Measurements from ENCODE around the gene CHAC1.

Gene CHAC1

GRCh38 chr15:40926659-40927494 lies 26.4 kb upstream of the CHAC1 start:
- Histone ChIP-seq H3K9ac (ENCODE audit: low read length) (no peak overlapping the region), H3K4me1 (ENCODE audit: insufficient read depth, low read length) (peaks cover 39% of the 10 kb centered on the region), H3K27ac (ENCODE audit: low read depth, low read length) (no peak overlapping the region), H3K27me3 (ENCODE audit: control insufficient read depth in 1 of 2, insufficient read depth in 2 of 2, low read length in 2 of 2) (peaks cover 53 to 67% of the 10 kb centered on the region in 2 donors), H3K9me3 (ENCODE audit: low read length) (no peaks in the 10 kb centered on the region), H3K36me3 (ENCODE audit: insufficient read depth, low read length) (no peaks in the 10 kb centered on the region), H3K4me3 (ENCODE audit: low read depth in 1 of 2, low read length in 2 of 2) (peak overlapping the region in 1 of 2 donors; percentile 27)

- Histone ChIP-seq H3K4me1 (ENCODE audit: insufficient read depth, low read length) (peaks cover 39% of the 10 kb centered on the region), H3K27ac (ENCODE audit: low read depth, low read length) (no peak overlapping the region), H3K9ac (ENCODE audit: low read length) (no peak overlapping the region), H3K9me3 (ENCODE audit: low read length) (no peaks in the 10 kb centered on the region), H3K36me3 (ENCODE audit: insufficient read depth, low read length) (no peaks in the 10 kb centered on the region), H3K4me3 (ENCODE audit: low read depth in 1 of 2, low read length in 2 of 2) (no peak overlapping the region), H3K27me3 (ENCODE audit: control insufficient read depth in 1 of 2, insufficient read depth in 2 of 2, low read length in 2 of 2) (peaks cover 59 to 73% of the 10 kb centered on the region in 2 donors)
These were observed 25.8 kb upstream of the CHAC1 start for GRCh38 chr15:40927495-40927872.

GRCh38 chr15:40927873-40928806 lies 25.1 kb upstream of the CHAC1 start:
- peak overlapping the region in 1 of 2 donors; percentile 49 for H3K4me3 ChIP-seq (ENCODE audit: low read depth in 1 of 2, low read length in 2 of 2)
- no peak overlapping the region for H3K27ac ChIP-seq (ENCODE audit: low read depth, low read length)
- no peak overlapping the region for H3K9ac ChIP-seq (ENCODE audit: low read length)
- H3K27me3 ChIP-seq (ENCODE audit: control insufficient read depth in 1 of 2, insufficient read depth in 2 of 2, low read length in 2 of 2), result peaks cover 62 to 79% of the 10 kb centered on the region in 2 donors
- no peaks in the 10 kb centered on the region for H3K36me3 ChIP-seq (ENCODE audit: insufficient read depth, low read length)
- H3K9me3 ChIP-seq (ENCODE audit: low read length), result no peaks in the 10 kb centered on the region
- peaks cover 39% of the 10 kb centered on the region for H3K4me1 ChIP-seq (ENCODE audit: insufficient read depth, low read length)

GRCh38 chr15:40928821-40929659 lies 24.2 kb upstream of the CHAC1 start, which contains the start of gene DLL4:
DLL4 (plus strand) TSS chr15:40929340; CDS start chr15:40929669, 329 bp downstream.
- H3K4me1 ChIP-seq (ENCODE audit: insufficient read depth, low read length), result peaks cover 39% of the 10 kb centered on the region
- peaks cover 67 to 79% of the 10 kb centered on the region in 2 donors for H3K27me3 ChIP-seq (ENCODE audit: control insufficient read depth in 1 of 2, insufficient read depth in 2 of 2, low read length in 2 of 2)

GRCh38 chr15:40929660-40930429 lies 23.4 kb upstream of the CHAC1 start:
- H3K4me1 ChIP-seq (ENCODE audit: insufficient read depth, low read length), result peaks cover 39% of the 10 kb centered on the region
- peak overlapping the region; percentile 49 to 56 for H3K4me3 ChIP-seq (ENCODE audit: low read depth in 1 of 2, low read length in 2 of 2)
- H3K9ac ChIP-seq (ENCODE audit: low read length), result no peak overlapping the region
- no peaks in the 10 kb centered on the region for H3K36me3 ChIP-seq (ENCODE audit: insufficient read depth, low read length)
- H3K27ac ChIP-seq (ENCODE audit: low read depth, low read length), result no peak overlapping the region
- H3K27me3 ChIP-seq (ENCODE audit: control insufficient read depth in 1 of 2, insufficient read depth in 2 of 2, low read length in 2 of 2), result peaks cover 67 to 79% of the 10 kb centered on the region in 2 donors
- no peaks in the 10 kb centered on the region for H3K9me3 ChIP-seq (ENCODE audit: low read length)

More at GRCh38 chr15:40928821-40929659, 24.2 kb upstream of the CHAC1 start, which contains the start of gene DLL4:
- H3K36me3 ChIP-seq (ENCODE audit: insufficient read depth, low read length), result no peaks in the 10 kb centered on the region
- no peak within 1 kb of the TSS for H3K27ac ChIP-seq (ENCODE audit: low read depth, low read length)
- H3K9me3 ChIP-seq (ENCODE audit: low read length), result no peaks in the 10 kb centered on the region
- no peak within 1 kb of the TSS for H3K9ac ChIP-seq (ENCODE audit: low read length)
- peak within 1 kb of the TSS; percentile 49 to 56 for H3K4me3 ChIP-seq (ENCODE audit: low read depth in 1 of 2, low read length in 2 of 2)

GRCh38 chr15:40930430-40931299 lies 22.6 kb upstream of the CHAC1 start:
- Histone ChIP-seq H3K9me3 (ENCODE audit: low read length) (no peaks in the 10 kb centered on the region), H3K36me3 (ENCODE audit: insufficient read depth, low read length) (no peaks in the 10 kb centered on the region), H3K4me1 (ENCODE audit: insufficient read depth, low read length) (peaks cover 39% of the 10 kb centered on the region), H3K27ac (ENCODE audit: low read depth, low read length) (no peak overlapping the region), H3K4me3 (ENCODE audit: low read depth in 1 of 2, low read length in 2 of 2) (peak overlapping the region in 1 of 2 donors; percentile 49), H3K27me3 (ENCODE audit: control insufficient read depth in 1 of 2, insufficient read depth in 2 of 2, low read length in 2 of 2) (peaks cover 63 to 74% of the 10 kb centered on the region in 2 donors), H3K9ac (ENCODE audit: low read length) (no peak overlapping the region)

GRCh38 chr15:40931300-40932142 lies 21.8 kb upstream of the CHAC1 start:
- peaks cover 34% of the 10 kb centered on the region for H3K4me1 ChIP-seq (ENCODE audit: insufficient read depth, low read length)
- H3K4me3 ChIP-seq (ENCODE audit: low read depth in 1 of 2, low read length in 2 of 2), result peak overlapping the region in 1 of 2 donors; percentile 49
- H3K27me3 ChIP-seq (ENCODE audit: control insufficient read depth in 1 of 2, insufficient read depth in 2 of 2, low read length in 2 of 2), result peaks cover 58 to 65% of the 10 kb centered on the region in 2 donors
- H3K9me3 ChIP-seq (ENCODE audit: low read length), result no peaks in the 10 kb centered on the region
- H3K27ac ChIP-seq (ENCODE audit: low read depth, low read length), result no peak overlapping the region
- no peak overlapping the region for H3K9ac ChIP-seq (ENCODE audit: low read length)
- H3K36me3 ChIP-seq (ENCODE audit: insufficient read depth, low read length), result no peaks in the 10 kb centered on the region

- Histone ChIP-seq H3K27ac (ENCODE audit: low read depth, low read length) (no peak overlapping the region), H3K9me3 (ENCODE audit: low read length) (no peaks in the 10 kb centered on the region), H3K4me1 (ENCODE audit: insufficient read depth, low read length) (peaks cover 28% of the 10 kb centered on the region), H3K4me3 (ENCODE audit: low read depth in 1 of 2, low read length in 2 of 2) (no peak overlapping the region), H3K27me3 (ENCODE audit: control insufficient read depth in 1 of 2, insufficient read depth in 2 of 2, low read length in 2 of 2) (peaks cover 52 to 59% of the 10 kb centered on the region in 2 donors), H3K9ac (ENCODE audit: low read length) (no peak overlapping the region), H3K36me3 (ENCODE audit: insufficient read depth, low read length) (no peaks in the 10 kb centered on the region)
These were observed 21.1 kb upstream of the CHAC1 start for GRCh38 chr15:40932156-40932555.

Measured in muscle layer of colon (tissue), 2 donors.